ENCODE results near the gene PDE6B. TPM values are rescaled to one million over a fixed set of nuclear protein-coding genes. Genes with fewer than 3 reads are reported as not detected.

Gene PDE6B
- total and polyA plus RNA-seq, 12 donors, result 0.73 to 6.2 (median 3.6) TPM

DNA sequence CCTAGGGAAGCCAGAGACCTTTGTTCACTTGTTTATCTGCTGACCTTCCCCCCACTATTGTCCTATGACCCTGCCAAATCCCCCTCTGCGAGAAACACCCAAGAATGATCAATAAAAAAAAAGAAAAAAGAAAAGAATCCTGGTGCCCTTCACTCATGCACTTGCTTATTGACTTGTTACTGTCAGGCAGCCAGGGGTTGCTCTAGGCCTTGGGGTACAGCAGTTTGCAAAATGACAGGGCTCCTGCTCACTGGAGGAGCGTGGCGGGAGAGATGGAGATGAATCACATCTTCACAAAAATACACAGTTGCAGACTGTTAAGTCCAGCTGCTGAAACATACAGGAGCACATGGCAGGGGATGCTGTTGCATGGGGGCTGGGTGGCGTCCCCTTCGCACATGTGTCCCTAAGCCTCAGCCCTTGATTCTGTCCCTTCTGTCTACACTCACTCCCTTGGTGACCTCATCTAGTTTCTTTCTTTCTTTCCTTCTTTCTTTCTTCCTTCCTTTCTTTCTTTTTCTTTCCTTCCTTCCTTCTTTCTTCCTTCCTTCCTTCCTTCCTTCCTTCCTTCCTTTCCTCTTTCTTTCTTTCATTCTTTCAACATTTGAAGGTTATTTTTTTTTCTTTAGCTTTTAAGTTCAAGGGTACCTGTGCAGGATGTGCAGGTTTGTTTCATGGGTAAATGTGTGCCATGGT is 32.4 kb upstream of the PDE6B start:
- DNase-seq, result no peak
- peaks cover 0 to 38% (median 7%) of the 10 kb centered on the region in 7 donors for H3K27me3 ChIP-seq
- H3K27ac ChIP-seq, result no peak overlapping the region
- no peak overlapping the region for H3K4me3 ChIP-seq
- TF ChIP-seq, protein P1, sequence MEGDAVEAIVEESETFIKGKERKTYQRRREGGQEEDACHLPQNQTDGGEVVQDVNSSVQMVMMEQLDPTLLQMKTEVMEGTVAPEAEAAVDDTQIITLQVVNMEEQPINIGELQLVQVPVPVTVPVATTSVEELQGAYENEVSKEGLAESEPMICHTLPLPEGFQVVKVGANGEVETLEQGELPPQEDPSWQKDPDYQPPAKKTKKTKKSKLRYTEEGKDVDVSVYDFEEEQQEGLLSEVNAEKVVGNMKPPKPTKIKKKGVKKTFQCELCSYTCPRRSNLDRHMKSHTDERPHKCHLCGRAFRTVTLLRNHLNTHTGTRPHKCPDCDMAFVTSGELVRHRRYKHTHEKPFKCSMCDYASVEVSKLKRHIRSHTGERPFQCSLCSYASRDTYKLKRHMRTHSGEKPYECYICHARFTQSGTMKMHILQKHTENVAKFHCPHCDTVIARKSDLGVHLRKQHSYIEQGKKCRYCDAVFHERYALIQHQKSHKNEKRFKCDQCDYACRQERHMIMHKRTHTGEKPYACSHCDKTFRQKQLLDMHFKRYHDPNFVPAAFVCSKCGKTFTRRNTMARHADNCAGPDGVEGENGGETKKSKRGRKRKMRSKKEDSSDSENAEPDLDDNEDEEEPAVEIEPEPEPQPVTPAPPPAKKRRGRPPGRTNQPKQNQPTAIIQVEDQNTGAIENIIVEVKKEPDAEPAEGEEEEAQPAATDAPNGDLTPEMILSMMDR (IDR thresholded peaks at IDR 0.05), result no peak
- H3K9me3 ChIP-seq, result peaks cover 0 to 28% (median 9%) of the 10 kb centered on the region in 11 donors
- no peaks in the 10 kb centered on the region for H3K4me1 ChIP-seq
- H3K36me3 ChIP-seq, result no peaks in the 10 kb centered on the region
- intact Hi-C loops (cut with DNase I), result no loop called here
- 76 to 77% methylated on average over 5 of the region's 5 CpGs for whole genome bisulfite sequencing, 2 donors
- ATAC-seq, result no peak

DNA sequence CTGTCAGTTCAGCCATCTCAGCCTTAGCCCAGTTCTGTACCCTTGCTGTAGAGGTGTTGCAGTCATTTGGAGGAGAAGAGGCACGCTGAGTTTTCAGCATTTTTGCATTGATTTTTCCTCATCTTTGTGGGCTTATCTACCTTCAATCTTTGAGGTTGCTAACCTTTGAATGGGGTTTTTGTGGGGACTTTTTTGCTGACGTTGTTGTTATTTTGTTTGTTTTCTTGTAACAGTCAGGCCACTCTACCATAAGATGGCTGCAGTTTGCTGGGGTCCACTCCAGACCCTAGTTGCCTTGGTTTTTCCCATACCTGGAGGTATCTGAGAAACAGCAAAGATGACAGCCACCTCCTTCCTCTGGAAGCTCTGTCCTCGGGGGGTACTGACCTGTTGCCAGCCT is 26.4 kb upstream of the PDE6B start:
- Histone ChIP-seq H3K4me3 (no peak overlapping the region), H3K27me3 (peaks cover 0 to 61% (median 20%) of the 10 kb centered on the region in 7 donors), H3K36me3 (no peaks in the 10 kb centered on the region), H3K27ac (no peak overlapping the region), H3K9me3 (peaks cover 0 to 12% (median 6%) of the 10 kb centered on the region in 11 donors), H3K4me1 (no peaks in the 10 kb centered on the region)
- 78 to 82% methylated on average over 3 of the region's 3 CpGs for WGBS, 2 donors
- no peak for DNase-seq
- ATAC-seq, result no peak
- TF ChIP-seq, protein P1 (IDR thresholded peaks at IDR 0.05), result no peak
- intact Hi-C loops (cut with DNase I), result no loop called here

DNA sequence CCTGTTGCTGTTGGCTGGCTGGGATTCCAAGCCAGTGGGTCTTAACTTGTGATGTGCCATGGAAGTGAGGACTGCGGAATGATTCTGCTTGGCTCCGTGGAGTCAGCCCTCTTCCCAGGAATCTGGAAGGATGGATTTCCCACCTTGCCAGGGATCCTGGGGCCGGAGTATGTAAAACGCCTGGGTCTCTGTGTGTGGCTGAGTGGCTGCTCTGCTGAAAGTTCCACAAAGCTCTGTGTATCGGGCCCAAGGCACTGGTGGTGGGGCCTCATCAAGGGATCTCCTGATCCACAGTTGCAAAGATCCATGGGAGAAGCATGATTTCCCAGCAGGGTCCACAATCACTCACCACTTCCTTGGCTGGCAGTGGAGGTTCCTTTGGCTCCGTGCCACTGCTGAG is 25.2 kb upstream of the PDE6B start:
- Histone ChIP-seq H3K27ac (no peak overlapping the region), H3K4me3 (no peak overlapping the region), H3K36me3 (no peaks in the 10 kb centered on the region), H3K9me3 (peaks cover 0 to 4% (median 0%) of the 10 kb centered on the region in 11 donors), H3K4me1 (no peaks in the 10 kb centered on the region), H3K27me3 (peaks cover 0 to 56% (median 20%) of the 10 kb centered on the region in 7 donors)
- no peak for DNase-seq
- no peak for ATAC-seq
- TF ChIP-seq, protein P1 (IDR thresholded peaks at IDR 0.05), result no peak
- 80% methylated on average over 6 of the region's 6 CpGs for WGBS, 2 donors
- intact Hi-C loops (cut with DNase I), result no loop called here

DNA sequence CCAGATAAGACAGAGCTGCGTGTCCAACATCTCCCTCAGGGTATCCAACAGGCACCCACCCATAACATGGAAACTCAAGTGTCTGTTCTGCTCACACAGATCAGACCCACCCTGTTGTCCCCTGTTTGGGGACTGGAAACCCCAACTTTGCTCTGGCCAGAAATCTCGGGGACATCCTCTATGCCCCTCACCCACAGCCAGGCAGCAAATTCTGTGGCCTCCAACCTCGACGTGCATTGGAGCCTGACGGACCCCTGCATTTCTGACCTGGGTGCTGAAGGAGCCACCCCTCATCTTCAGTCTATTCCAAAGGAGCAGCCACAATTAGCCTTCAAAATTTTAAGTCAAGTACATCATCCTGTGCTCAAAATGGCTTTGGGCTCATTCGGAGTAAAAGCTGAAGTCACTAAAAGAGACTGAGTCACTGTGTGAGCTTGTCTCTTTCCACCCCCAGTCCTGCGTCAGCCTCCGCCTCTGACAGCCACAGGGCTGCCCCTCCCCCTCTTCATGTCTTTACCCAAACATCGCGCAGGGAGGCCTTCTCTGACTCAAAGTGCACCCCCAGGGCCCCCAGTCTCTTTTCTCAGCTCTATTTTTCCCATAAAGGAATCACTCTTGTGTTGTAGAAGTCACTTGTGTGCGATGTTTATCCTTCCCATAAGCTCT is 24.4 kb upstream of the PDE6B start:
- DNase-seq (no peak), ATAC-seq (no peak)
- Histone ChIP-seq H3K4me3 (no peak overlapping the region), H3K27me3 (peaks cover 0 to 52% (median 20%) of the 10 kb centered on the region in 7 donors), H3K36me3 (no peaks in the 10 kb centered on the region), H3K27ac (no peak overlapping the region), H3K9me3 (no peaks in the 10 kb centered on the region), H3K4me1 (no peaks in the 10 kb centered on the region)
- intact Hi-C loops (cut with DNase I), result no loop called here
- WGBS, 2 donors, result 58 to 61% methylated on average over 11 of the region's 11 CpGs
- TF ChIP-seq, protein P1 (IDR thresholded peaks at IDR 0.05), result no peak

Data from heart right ventricle (tissue), 16 donors.